Measurements from ENCODE around the gene ACTL6B.

Gene ACTL6B

DNA sequence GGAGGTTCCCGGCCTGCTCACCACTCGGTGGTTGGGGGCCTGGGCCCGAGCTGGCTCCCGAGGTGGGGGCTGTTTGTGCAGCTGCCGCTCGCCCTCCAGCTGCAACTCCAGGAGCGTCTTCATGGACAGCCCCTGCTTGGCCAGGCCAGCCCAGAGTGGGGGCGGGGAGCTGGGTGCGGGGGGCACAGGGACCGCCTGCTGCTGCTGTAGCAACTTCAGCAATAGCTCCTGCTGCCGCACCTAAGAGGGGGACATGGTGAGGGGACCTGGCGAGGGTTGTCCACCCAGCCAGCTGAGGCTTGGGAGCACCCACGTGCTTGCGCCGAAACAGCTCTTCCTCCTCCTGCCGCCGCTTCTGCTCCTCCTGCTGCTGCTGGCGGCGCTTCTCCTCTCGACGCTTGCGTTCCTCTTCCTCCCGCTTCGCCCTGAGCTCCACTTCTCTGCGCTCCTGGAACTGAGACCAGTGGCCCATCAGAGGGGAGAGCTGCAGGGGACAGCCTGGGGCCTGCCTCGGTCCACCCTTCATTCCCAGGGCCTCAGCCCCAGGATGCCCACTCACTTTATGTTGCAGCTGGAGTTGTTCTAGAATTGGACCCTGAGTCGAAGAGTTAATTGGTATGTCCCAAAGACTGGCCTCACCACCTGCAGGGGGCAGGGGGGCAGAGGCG, 26.9 kb upstream of the ACTL6B start:
- DNase-seq (ENCODE audit: low spot score): peak; percentile 22
- TF ChIP-seq, protein P1, sequence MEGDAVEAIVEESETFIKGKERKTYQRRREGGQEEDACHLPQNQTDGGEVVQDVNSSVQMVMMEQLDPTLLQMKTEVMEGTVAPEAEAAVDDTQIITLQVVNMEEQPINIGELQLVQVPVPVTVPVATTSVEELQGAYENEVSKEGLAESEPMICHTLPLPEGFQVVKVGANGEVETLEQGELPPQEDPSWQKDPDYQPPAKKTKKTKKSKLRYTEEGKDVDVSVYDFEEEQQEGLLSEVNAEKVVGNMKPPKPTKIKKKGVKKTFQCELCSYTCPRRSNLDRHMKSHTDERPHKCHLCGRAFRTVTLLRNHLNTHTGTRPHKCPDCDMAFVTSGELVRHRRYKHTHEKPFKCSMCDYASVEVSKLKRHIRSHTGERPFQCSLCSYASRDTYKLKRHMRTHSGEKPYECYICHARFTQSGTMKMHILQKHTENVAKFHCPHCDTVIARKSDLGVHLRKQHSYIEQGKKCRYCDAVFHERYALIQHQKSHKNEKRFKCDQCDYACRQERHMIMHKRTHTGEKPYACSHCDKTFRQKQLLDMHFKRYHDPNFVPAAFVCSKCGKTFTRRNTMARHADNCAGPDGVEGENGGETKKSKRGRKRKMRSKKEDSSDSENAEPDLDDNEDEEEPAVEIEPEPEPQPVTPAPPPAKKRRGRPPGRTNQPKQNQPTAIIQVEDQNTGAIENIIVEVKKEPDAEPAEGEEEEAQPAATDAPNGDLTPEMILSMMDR (IDR thresholded peaks at IDR 0.05; ENCODE audit: extremely low read depth, missing control alignments): no peak

DNA sequence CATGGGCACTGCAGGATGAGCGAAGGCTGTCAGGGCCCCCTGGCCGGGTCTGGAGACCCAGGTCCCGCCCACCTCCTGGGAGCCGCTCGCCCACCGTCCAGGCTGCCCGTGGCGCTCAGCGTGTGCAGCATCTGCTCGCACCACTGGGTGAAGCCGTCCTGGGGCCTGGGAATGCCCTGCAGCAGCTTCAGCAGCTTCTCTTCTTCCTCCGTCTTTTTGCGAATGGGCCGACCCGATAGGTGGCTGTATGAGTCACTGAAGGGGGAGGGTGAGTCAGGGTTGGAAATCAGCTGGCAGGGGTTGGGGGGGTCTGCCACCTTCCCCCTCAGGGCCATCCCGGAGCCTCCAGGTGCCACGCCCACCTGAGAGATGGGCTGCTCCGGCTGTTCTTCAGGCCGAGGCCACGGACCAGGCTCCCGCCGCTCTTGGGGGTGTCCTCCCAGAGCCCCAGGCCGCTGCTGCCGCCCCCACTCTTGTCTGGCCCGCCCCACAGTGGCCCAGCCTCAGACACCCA, 26.0 kb upstream of the ACTL6B start:
- no peak for DNase-seq (ENCODE audit: low spot score)
- TF ChIP-seq, protein P1 (IDR thresholded peaks at IDR 0.05; ENCODE audit: extremely low read depth, missing control alignments): no peak

DNA sequence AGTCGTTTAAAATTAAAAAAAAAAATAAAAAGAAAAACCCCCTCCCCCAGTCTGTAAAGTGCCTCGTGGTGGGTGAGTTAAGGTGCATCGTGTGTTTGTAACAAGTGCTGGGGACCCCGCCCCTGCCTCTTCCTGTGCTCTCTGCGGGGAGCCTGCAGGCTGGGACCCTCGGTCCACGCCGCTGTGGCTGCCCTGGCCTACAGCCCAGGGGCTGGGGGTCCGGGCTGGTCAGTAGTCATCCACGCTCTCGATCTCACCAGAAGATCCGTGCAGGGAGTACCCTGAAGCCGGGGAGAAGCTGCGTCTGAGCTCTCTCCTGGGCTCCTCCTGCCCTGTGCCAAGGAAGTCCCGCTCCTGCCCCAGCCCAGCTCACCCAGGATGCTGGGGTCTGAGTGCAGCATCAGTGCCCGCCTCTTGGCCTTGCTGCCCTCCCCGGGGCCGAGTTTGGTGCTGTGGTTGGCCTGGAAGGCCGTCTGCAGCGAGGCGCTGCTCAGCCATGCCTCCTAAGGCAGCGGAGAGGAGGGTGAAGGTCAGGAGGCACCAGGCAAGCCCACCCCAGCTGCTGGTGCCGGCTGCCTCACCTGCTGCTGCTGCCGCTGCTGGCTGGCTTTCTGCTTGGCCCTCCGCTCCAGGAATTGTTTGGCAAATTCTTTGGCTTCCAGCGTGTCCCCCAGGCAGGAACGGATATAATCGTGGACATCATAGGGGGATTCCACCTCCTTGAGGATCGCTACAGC, 25.4 kb upstream of the ACTL6B start:
- DNase-seq (ENCODE audit: low spot score): peak; percentile 25

DNA sequence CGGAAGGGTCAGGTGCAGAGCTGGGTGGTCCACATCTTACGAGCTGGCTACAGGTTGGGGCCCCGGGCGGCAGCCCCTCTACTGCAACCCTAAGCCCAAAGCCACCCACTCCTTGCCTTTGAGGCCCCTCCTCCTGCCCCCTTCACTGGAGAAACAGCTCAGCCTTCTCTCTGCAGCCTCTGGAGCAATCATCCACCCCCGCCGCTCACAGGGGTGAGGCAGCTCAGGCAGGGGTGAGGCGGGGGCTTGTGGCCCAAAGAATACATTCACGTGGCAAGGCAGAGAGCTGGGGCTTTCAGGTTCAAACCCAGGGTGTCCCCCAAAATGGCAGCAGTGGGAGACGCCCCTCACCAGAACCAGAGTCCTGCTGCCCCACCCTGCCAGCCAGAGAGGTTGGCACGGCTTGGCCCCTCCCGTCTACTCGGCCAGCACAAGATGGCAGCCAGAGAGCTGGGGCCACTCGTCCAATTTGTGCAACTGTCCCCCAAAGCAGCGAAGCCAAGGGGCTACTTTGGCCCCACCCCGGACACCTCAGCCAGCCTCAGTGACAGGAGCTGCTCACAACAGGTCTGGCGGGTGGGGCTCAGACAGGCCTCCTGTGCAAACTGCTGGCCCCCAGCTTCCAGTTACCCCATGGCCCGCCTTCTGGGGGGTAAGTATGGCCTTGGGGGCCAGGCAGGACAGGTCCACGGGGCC, 24.5 kb upstream of the ACTL6B start:
- DNase-seq (ENCODE audit: low spot score): peak; percentile 27
- TF ChIP-seq, protein P1 (IDR thresholded peaks at IDR 0.05; ENCODE audit: extremely low read depth, missing control alignments): no peak

More for the DNA sequence above, 25.4 kb upstream of the ACTL6B start:
- TF ChIP-seq, protein P1 (IDR thresholded peaks at IDR 0.05; ENCODE audit: extremely low read depth, missing control alignments): no peak

DNA sequence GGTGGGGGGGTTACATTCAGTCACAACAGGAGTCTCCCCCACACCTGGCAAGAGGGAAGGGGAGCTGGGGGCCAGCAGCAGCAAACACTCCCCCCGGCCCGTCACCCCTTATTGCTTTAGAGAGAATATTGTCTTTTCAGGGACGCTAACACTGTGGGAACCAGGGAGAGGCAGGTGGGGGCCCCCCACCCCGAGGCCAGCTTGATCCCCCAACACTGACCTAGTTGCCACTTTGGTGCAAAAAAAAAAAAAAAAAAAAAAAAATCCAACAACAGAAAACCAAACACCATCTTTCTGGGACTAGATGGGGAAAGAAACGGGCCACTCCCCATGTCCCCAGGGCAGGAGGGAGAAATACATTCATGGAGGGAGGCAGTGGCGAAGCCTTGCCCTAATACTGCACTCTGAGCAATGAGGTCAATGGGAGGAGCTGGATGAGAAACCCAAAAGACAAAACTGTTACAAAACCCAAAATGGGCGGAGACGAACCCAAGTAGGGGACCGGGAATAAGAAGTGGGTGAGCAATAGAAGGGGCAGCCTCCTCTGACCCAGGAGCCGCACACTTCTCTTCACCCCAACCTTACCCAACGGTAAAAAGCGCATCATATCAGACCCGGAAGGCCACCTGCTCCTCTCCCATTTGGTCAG, 23.8 kb upstream of the ACTL6B start:
- TF ChIP-seq, protein P1 (IDR thresholded peaks at IDR 0.05; ENCODE audit: extremely low read depth, missing control alignments): no peak
- peak; percentile 24 for DNase-seq (ENCODE audit: low spot score)

DNA sequence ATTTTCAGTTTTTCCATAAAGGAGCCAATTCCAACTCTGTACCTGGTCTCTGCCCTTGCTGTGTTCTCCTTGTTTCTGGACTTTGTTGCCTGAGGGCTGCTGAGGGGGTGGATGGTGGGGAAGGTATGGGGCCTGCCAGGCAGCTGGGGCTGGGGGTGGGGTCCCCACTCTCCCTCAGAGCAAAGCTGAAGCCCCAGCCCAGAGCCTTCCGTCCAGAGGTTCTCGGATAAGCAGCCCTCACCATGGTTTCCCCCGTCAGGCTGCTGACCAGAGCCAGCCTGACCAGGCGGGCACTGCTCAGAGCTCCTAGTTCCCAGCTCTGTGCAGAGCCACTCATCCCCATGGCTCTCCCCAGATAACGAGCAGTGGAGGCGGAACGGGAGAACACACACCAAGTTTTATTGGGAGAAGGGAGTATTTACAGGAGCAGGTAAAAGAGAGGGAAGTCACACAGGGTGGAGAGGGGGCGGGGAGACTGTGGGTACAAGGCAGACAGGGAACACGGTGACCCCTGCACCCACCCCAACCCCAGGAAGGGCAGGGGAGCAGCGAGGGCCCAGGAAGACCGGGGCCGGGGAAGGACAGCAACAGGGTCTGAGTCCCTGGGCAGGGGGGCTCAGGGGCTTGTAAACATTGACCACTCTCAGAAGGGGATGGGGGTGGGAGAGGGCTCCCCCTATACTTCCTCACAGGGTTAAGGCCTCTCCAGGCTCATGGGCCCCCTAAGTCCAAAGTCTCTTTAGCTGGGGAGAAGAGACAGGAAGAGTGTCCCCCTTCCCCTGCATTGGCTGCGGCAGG, 23.1 kb upstream of the ACTL6B start:
- TF ChIP-seq, protein P1 (IDR thresholded peaks at IDR 0.05; ENCODE audit: extremely low read depth, missing control alignments): no peak
- peak; percentile 30 for DNase-seq (ENCODE audit: low spot score)
